LNCaP clone FGC (cell line): ENCODE measurements around the gene RNU4-1.
A peak's percentile ranks its signal among the peaks of the same experiment; 100 is the strongest.

ENCODE experiments used
- DNase-seq: peaks from one replicate; pipeline ENCODE4 v3.0.0-alpha.2; 2011; ENCODE audit warnings: low read depth
- H3K4me3 ChIP-seq: 2 replicates; pipeline ENCODE4 v1.5.1; 2011; ENCODE audit warnings: mild to moderate bottlenecking, low read depth, low read length, control low read depth
- CTCF ChIP-seq: IDR thresholded peaks from 2 replicates; pipeline ENCODE4 v1.5.1; 2012; ENCODE audit warnings: mild to moderate bottlenecking; ENCODE audit not compliant: control insufficient read depth, insufficient read depth; ENCODE audit errors: extremely low read depth

Gene RNU4-1

GRCh38 chr12:120321382-120322202 lies 28.6 kb upstream of the RNU4-1 start:
- no peak for TF ChIP-seq CTCF
- H3K4me3 ChIP-seq: no peak overlapping the region
- no peak for DNase-seq

GRCh38 chr12:120317224-120318105 lies 24.4 kb upstream of the RNU4-1 start:
- H3K4me3 ChIP-seq: peak overlapping the region; percentile 83
- peak; percentile 39 for TF ChIP-seq CTCF
- peak; percentile 100 for DNase-seq

- H3K4me3 ChIP-seq: peak overlapping the region; percentile 83
- no peak for DNase-seq
- TF ChIP-seq CTCF: no peak
Measured at GRCh38 chr12:120316798-120317223, 23.8 kb upstream of the RNU4-1 start.

GRCh38 chr12:120314220-120314619 lies 21.2 kb upstream of the RNU4-1 start:
- peak; percentile 29 for TF ChIP-seq CTCF
- no peak overlapping the region for H3K4me3 ChIP-seq
- no peak for DNase-seq

GRCh38 chr12:120301962-120302815 lies 9.2 kb upstream of the RNU4-1 start, which contains the start of gene SIRT4:
TSS of gene SIRT4 (plus strand) at chr12:120302321. CDS start at chr12:120303562, 1,241 bp downstream.
- DNase-seq: peak; percentile 87
- TF ChIP-seq CTCF: peak; percentile 69
- H3K4me3 ChIP-seq: peak within 1 kb of the TSS; percentile 64

GRCh38 chr12:120292411-120292660 lies 701 bp downstream of the RNU4-1 start:
- no peak for DNase-seq
- TF ChIP-seq CTCF: no peak
- H3K4me3 ChIP-seq: peak overlapping the region; percentile 67
